D721Med (cell line): ENCODE measurements around the gene IL1RAP.

ENCODE experiments used
- DNase-seq: peaks from one replicate; pipeline ENCODE4 v3.0.0; 2011; ENCODE audit warnings: low spot score; ENCODE audit not compliant: insufficient read length
- FAIRE-seq: peaks from 2 replicates; lab custom pipeline; 2011; peaks lifted over from hg19 to GRCh38; lab: Jason Lieb, UNC
- CTCF ChIP-seq: IDR thresholded peaks from 2 replicates; pipeline ENCODE4 v1.5.1; 2012; ENCODE audit warnings: mild to moderate bottlenecking, control low read depth; ENCODE audit not compliant: insufficient read depth; ENCODE audit errors: missing control alignments

Gene IL1RAP

DNA sequence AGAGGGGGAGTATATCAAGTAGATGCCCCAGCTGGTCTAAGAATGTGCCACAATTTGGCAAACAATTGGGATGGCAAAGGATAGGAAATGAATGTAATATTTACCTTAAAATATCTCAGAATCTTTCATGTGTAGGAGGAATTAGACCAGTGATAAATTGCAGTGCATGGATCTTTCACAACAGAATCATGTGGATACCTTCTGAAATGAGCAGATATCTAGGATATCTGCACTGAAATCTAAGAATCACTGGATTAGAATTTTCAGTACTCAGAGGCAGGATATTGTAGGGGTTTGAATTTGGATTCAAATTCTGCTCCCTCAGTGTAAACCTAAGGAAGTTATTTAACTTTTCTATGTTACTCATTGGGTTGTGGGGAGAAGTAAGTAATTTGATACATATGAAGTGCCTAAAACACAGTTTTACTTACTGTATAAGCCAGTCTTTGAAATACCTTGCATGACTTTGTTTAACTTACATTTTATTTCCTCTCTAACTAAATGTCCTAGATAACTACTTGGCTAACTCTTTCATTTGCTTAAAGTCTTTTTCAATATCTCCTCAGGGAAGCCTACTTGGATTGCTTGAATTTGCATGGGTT lies 8.8 kb downstream of the IL1RAP start:
- TF ChIP-seq CTCF = no peak
- no peak for FAIRE-seq
- DNase-seq = no peak

GRCh38 chr3:190524942-190525341 lies 11.1 kb downstream of the IL1RAP start:
- FAIRE-seq = no peak
- TF ChIP-seq CTCF = no peak
- DNase-seq = no peak

- no peak for FAIRE-seq
- no peak for TF ChIP-seq CTCF
- no peak for DNase-seq
These were observed 11.7 kb downstream of the IL1RAP start for GRCh38 chr3:190525634-190526033.

- TF ChIP-seq CTCF = no peak
- FAIRE-seq (no peak), DNase-seq (no peak)
These were observed 13.2 kb downstream of the IL1RAP start for GRCh38 chr3:190526787-190527762.

GRCh38 chr3:190528706-190529105 lies 14.8 kb downstream of the IL1RAP start:
- DNase-seq (no peak), FAIRE-seq (no peak)
- no peak for TF ChIP-seq CTCF

GRCh38 chr3:190531406-190531805 lies 17.5 kb downstream of the IL1RAP start:
- FAIRE-seq = no peak
- no peak for TF ChIP-seq CTCF
- no peak for DNase-seq
